GM12878 (cell line): ENCODE results near the gene PRRC1. TPM values are rescaled to one million over a fixed set of nuclear protein-coding genes. Genes with fewer than 3 reads are reported as not detected.

Experiments
- ATAC-seq: fragments of 200-7000 bp; cut with Tn5 transposase; 3 replicates; pipeline ENCODE4 v1.9.1; 2020; ENCODE audit warnings: mild to moderate bottlenecking, moderate library complexity
- BruUV-seq: library from RNA; stranded (reverse); fragments of 400-500 nt; replicated peaks from 2 replicates; lab custom pipeline; 2021; lab: Mats Ljungman, UMichigan
- CTCF ChIA-PET: fragments of 300-600 bp; sonication (Branson Sonifier 250); formaldehyde crosslinking; extraction: SDS; loops from one replicate; lab custom pipeline; 2021; ENCODE audit warnings: inconsistent platforms; lab: Yijun Ruan, JAX
- POLR2A ChIA-PET: fragments of 350-600 bp; formaldehyde crosslinking; extraction: SDS; loops from one replicate; lab custom pipeline; 2021; ENCODE audit warnings: inconsistent platforms; lab: Charles Lee
- RAD21 ChIA-PET: fragments of 300-600 bp; sonication (Branson Sonifier 250); formaldehyde crosslinking; loops from one replicate; lab custom pipeline; 2023; ENCODE audit warnings: antibody characterized with exemption; ENCODE audit not compliant: unreplicated experiment; lab: Charles Lee
- SMC1A ChIA-PET: fragments of 300-600 bp; sonication (Branson Sonifier 250); formaldehyde crosslinking; loops from one replicate; lab custom pipeline; 2023; ENCODE audit not compliant: unreplicated experiment, uncharacterized antibody; lab: Charles Lee
- DNase-seq: peaks from one replicate; pipeline ENCODE4 v3.0.0-alpha.2; 2011; ENCODE audit warnings: low read depth, low spot score
- FAIRE-seq: peaks from 3 replicates; lab custom pipeline; 2011; peaks lifted over from hg19 to GRCh38; lab: Jason Lieb, UNC
- H2AFZ ChIP-seq: 2 replicates; pipeline ENCODE4 v1.6.0; 2011; ENCODE audit warnings: low read depth, low read length, control low read depth; ENCODE audit not compliant: control insufficient read depth
- H3K27ac ChIP-seq: 2 replicates; pipeline ENCODE4 v1.5.1; 2011; ENCODE audit warnings: control low read depth; ENCODE audit not compliant: control insufficient read depth, insufficient read depth
- H3K27me3 ChIP-seq, 2 experiments: replicated peaks in 1 of 2; 2 replicates each; pipeline versions ENCODE4 v1.6.0 to v1.6.1; 2011; ENCODE audit warnings: low read length in 1 of 2; ENCODE audit not compliant: control insufficient read depth in 2 of 2, insufficient read depth in 2 of 2
- H3K36me3 ChIP-seq, 2 experiments: 2 replicates each; pipeline ENCODE4 v1.5.1; 2011; ENCODE audit warnings: low read length in 1 of 2; ENCODE audit not compliant: control insufficient read depth in 2 of 2, insufficient read depth in 2 of 2
- H3K4me1 ChIP-seq: 2 replicates; pipeline ENCODE4 v1.6.1; 2011; ENCODE audit warnings: mild to moderate bottlenecking, low read length, moderate library complexity, mixed read lengths; ENCODE audit not compliant: control insufficient read depth, insufficient read depth
- H3K4me2 ChIP-seq: 2 replicates; pipeline ENCODE4 v1.6.0; 2011; ENCODE audit warnings: control low read depth; ENCODE audit not compliant: control insufficient read depth, insufficient read depth
- H3K4me3 ChIP-seq: fragments of 200-600 bp; sonication (generic); 2 replicates; pipeline ENCODE4 v1.5.1; 2016
- H3K79me2 ChIP-seq: 2 replicates; pipeline ENCODE4 v1.6.0; 2011; ENCODE audit warnings: low read length; ENCODE audit not compliant: control insufficient read depth, insufficient read depth
- H3K9ac ChIP-seq: 2 replicates; pipeline ENCODE4 v1.8.0; 2011; ENCODE audit warnings: low read length, control low read depth, mixed read lengths; ENCODE audit not compliant: control insufficient read depth, insufficient read depth
- H3K9me3 ChIP-seq: replicated peaks from 3 replicates; pipeline ENCODE4 v1.5.1; 2011; ENCODE audit warnings: mild to moderate bottlenecking, low read length; ENCODE audit not compliant: control insufficient read depth, insufficient read depth
- H4K20me1 ChIP-seq: 2 replicates; pipeline ENCODE4 v1.6.0; 2011; ENCODE audit not compliant: control insufficient read depth, insufficient read depth
- IRF4 ChIP-seq: IDR thresholded peaks from 2 replicates; pipeline ENCODE4 v1.6.1; 2011; ENCODE audit warnings: low read depth, low read length
- PAX8 ChIP-seq: fragments of 450-650 bp; IDR thresholded peaks from 2 replicates; pipeline ENCODE4 v1.6.1; 2017; ENCODE audit warnings: mild to moderate bottlenecking, moderate library complexity
- POLR2AphosphoS2 ChIP-seq: IDR thresholded peaks from 2 replicates; pipeline ENCODE4 v1.6.1; 2011; ENCODE audit warnings: low read depth, mild to moderate bottlenecking, low read length, improper control_type of control experiment, moderate library complexity
- RELB ChIP-seq: fragments of 450-650 bp; IDR thresholded peaks from 2 replicates; pipeline ENCODE4 v1.6.1; 2017; ENCODE audit warnings: low read depth, mild to moderate bottlenecking, moderate library complexity
- WGBS: methylation state at CpG from one replicate; pipeline ENCODE4 v1.1.6; 2016; ENCODE audit warnings: low lambda C conversion rate; ENCODE audit not compliant: insufficient replicate concordance, insufficient coverage; ENCODE audit errors: missing lambda C conversion rate; 5-methylcytosine and 5-hydroxymethylcytosine counted together
- in situ Hi-C: fragments of 300-500 bp; cut with MboI; formaldehyde crosslinking; loops from 9 replicates; pipeline ENCODE4 v1.14.3; 2018; ENCODE audit warnings: mixed read lengths
- intact Hi-C: fragments of 100-400 bp; cut with micrococcal nuclease; formaldehyde crosslinking; loops from one replicate; pipeline ENCODE4 v1.14.2; 2022; ENCODE audit not compliant: unreplicated experiment
- polyA plus RNA-seq, 11 experiments: library from polyadenylated mRNA; depleted of rRNA in 4 of 11; unstranded in 6 of 11; stranded (reverse) in 5 of 11; fragments of >200 nt; fragmentation: Nextera tagmentation in 4 of 11; fragmentation: Illumina TruSeq in 1 of 11; extraction: Ambion mirVana in 4 of 11; extraction: Trizol in 1 of 11; gene quantifications; 1 replicate in 1 of 11; 2 replicates in 10 of 11; pipeline versions ENCODE4 v1.2.1 to v1.2.3, GENCODE V29; 2011 to 2016; ENCODE audit warnings: inconsistent platforms in 2 of 11, missing spikeins in 2 of 11, low read depth in 1 of 11
- total RNA-seq, 4 experiments: library from RNA; depleted of rRNA in 3 of 4; stranded (reverse); fragments of >200 nt in 3 of 4; fragmentation: Illumina TruSeq in 1 of 4; extraction: Trizol in 1 of 4; gene quantifications; 2 replicates each; pipeline versions ENCODE4 v1.2.1 to v1.2.3, GENCODE V29; 2013 to 2021

Gene PRRC1
- total and polyA plus RNA-seq, 10 of the 15 experiments (the other 5 are each of a cell fraction or from before 2014, with no cell fraction given), result 19.0 to 54.5 (median 31.0) TPM

- H3K4me3 ChIP-seq, result no peak overlapping the region
- intact Hi-C loops (no loop called here), in situ Hi-C loops (no loop called here)
- ATAC-seq (no peak), FAIRE-seq (no peak), DNase-seq (no peak)
- RAD21 ChIA-PET, result no interaction called here
- H3K4me1 ChIP-seq, result no peaks in the 10 kb centered on the region
- POLR2A ChIA-PET, result no interaction called here
- H4K20me1 ChIP-seq, result no peaks in the 10 kb centered on the region
- CTCF ChIA-PET, result interaction anchor here (1.3 to 1.6 kb wide), 2 partner anchors 16 to 908 kb away, joined by 3 to 5 read pairs; partner anchors contain the start of gene PHAX
- 41% methylated on average over 2 of the region's 2 CpGs for WGBS
- H3K79me2 ChIP-seq, result no peaks in the 10 kb centered on the region
- BruUV-seq, result no TSS peak
- no peak for TF ChIP-seq PAX8
- no peak for TF ChIP-seq IRF4
- TF ChIP-seq POLR2AphosphoS2, result no peak
- TF ChIP-seq RELB, result no peak
- H3K9me3 ChIP-seq, result no peaks in the 10 kb centered on the region
- no peak overlapping the region for H3K4me2 ChIP-seq
- no peak overlapping the region for H3K27ac ChIP-seq
- H2AFZ ChIP-seq, result no peak overlapping the region
- peaks cover 0 to 2% of the 10 kb centered on the region in 2 experiments; a peak in 2 of 4 replicates for H3K27me3 ChIP-seq
- SMC1A ChIA-PET, result interaction anchor here (1.1 kb wide), 1 partner anchor 16 kb away, joined by 3 read pairs; no protein-coding TSS in a partner anchor
- H3K36me3 ChIP-seq, result no peaks in the 10 kb centered on the region
- no peak overlapping the region for H3K9ac ChIP-seq
These were observed 8.6 kb upstream of the PRRC1 start for GRCh38 chr5:127508644-127509373.
